Small intestine (tissue), 16 donors: ENCODE measurements around the gene EFCAB11. TPM values are rescaled to one million over a fixed set of nuclear protein-coding genes. Genes with fewer than 3 reads are reported as not detected.

Experiments
- DNase-seq, 2 donors: peaks; one replicate each; pipeline versions ENCODE4 v3.0.0 to v3.0.0-alpha.2; 2013
- FAIRE-seq: peaks from 2 replicates; lab custom pipeline; 2012; peaks lifted over from hg19 to GRCh38; lab: Jason Lieb, UNC
- H3K27ac ChIP-seq, 3 donors: one replicate each; pipeline ENCODE4 v1.5.1; 2013; ENCODE audit warnings: low read length in 2 of 3, mild to moderate bottlenecking in 2 of 3, control low read depth in 1 of 3, inconsistent platforms in 1 of 3, low read depth in 1 of 3, moderate library complexity in 1 of 3
- H3K27me3 ChIP-seq, 3 donors: one replicate each; pipeline ENCODE4 v1.6.1; 2013; ENCODE audit warnings: low read length in 3 of 3, inconsistent platforms in 1 of 3; ENCODE audit not compliant: control insufficient read depth in 3 of 3, insufficient read depth in 3 of 3
- H3K36me3 ChIP-seq, 3 donors: one replicate each; pipeline ENCODE4 v1.6.1; 2013; ENCODE audit warnings: low read length in 3 of 3, inconsistent platforms in 1 of 3, low read depth in 1 of 3, mild to moderate bottlenecking in 1 of 3, moderate library complexity in 1 of 3; ENCODE audit not compliant: control insufficient read depth in 3 of 3, insufficient read depth in 2 of 3
- H3K4me1 ChIP-seq, 3 donors: one replicate each; pipeline ENCODE4 v1.6.1; 2013; ENCODE audit warnings: low read length in 2 of 3, inconsistent platforms in 1 of 3, low read depth in 1 of 3, mild to moderate bottlenecking in 1 of 3, moderate library complexity in 1 of 3; ENCODE audit not compliant: control insufficient read depth in 3 of 3, insufficient read depth in 2 of 3
- H3K4me3 ChIP-seq, 3 donors: one replicate each; pipeline ENCODE4 v1.5.1; 2013; ENCODE audit warnings: low read length in 3 of 3, control low read depth in 1 of 3, inconsistent platforms in 1 of 3, low read depth in 1 of 3, mild to moderate bottlenecking in 1 of 3, moderate library complexity in 1 of 3
- H3K9me3 ChIP-seq, 2 donors: one replicate each; pipeline ENCODE4 v1.6.1; 2013; ENCODE audit warnings: low read depth in 1 of 2, low read length in 1 of 2; ENCODE audit not compliant: control insufficient read depth in 2 of 2, insufficient read depth in 1 of 2
- WGBS, 3 donors: extraction: QIAGEN DNeasy Blood & Tissue Kit; methylation state at CpG; one replicate each; pipeline ENCODE4 v1.1.7; 2013; 5-methylcytosine and 5-hydroxymethylcytosine counted together
- long read RNA-seq, 10 donors: transcript quantifications; one replicate each; lab custom pipeline, GENCODE V29; 2026
- polyA plus RNA-seq, 4 donors: library from polyadenylated mRNA; stranded (reverse) in 3 of 4; unstranded in 1 of 4; fragments of 200-250 nt in 3 of 4; fragments of 120-200 nt in 1 of 4; gene quantifications; one replicate each; pipeline versions ENCODE4 v1.2.1 to v1.2.3, GENCODE V29; 2013
- donor health status: healthy with polysubstance abuse.
- donor health status: control.
- donor health status: control.
- donor health status: Bipolar disorder and iron deficiency.
- donor health status: healthy.

Gene EFCAB11
- polyA plus RNA-seq, result 10 to 100 TPM in 2 of 4 donors, 1 to 10 TPM in 2; 3.8 to 15.4 (median 7.8) TPM
- long read RNA-seq, donor 1, result 0 reads
- long read RNA-seq, donor 2, result 0 reads
- long read RNA-seq, donor 3, transcript EFCAB11-201 (6 exons, 3,095 nt), result major isoform, 6 of 6 reads
- long read RNA-seq, donor 3, partial matches to known transcripts, result 0 of 6 reads
- long read RNA-seq, donor 3, other reads (novel, unspliced or antisense), result 0 of 6 reads
- long read RNA-seq, donor 4, partial matches to known transcripts, result 0 of 1 reads
- long read RNA-seq, donor 4, other reads (novel, unspliced or antisense), result 0 of 1 reads
- long read RNA-seq, donor 5, partial matches to known transcripts, result 0 of 1 reads
- long read RNA-seq, donor 5, other reads (novel, unspliced or antisense), result 0 of 1 reads
- long read RNA-seq, donor 6, partial matches to known transcripts, result 0 of 6 reads
- long read RNA-seq, donor 6, other reads (novel, unspliced or antisense), result 0 of 6 reads
- long read RNA-seq, donor 7, result 0 reads
- long read RNA-seq, donor 8, partial matches to known transcripts, result 0 of 1 reads
- long read RNA-seq, donor 8, other reads (novel, unspliced or antisense), result 0 of 1 reads
- long read RNA-seq, donor 9, partial matches to known transcripts, result 0 of 1 reads
- long read RNA-seq, donor 9, other reads (novel, unspliced or antisense), result 0 of 1 reads
- long read RNA-seq, donor 10, transcript EFCAB11-201 (6 exons, 3,095 nt), result major isoform, 6 of 7 reads
- long read RNA-seq, donor 10, partial matches to known transcripts, result 0 of 7 reads
- long read RNA-seq, donor 10, other reads (novel, unspliced or antisense), result 0 of 7 reads

- FAIRE-seq (peak; percentile 61), DNase-seq (peak; percentile 98 to 99)
- Histone ChIP-seq H3K36me3 (peaks cover 0 to 15% (median 0%) of the 10 kb centered on the region in 3 donors), H3K4me3 (peak within 1 kb of the TSS; percentile 57 to 94 (median 92)), H3K27ac (peak within 1 kb of the TSS; percentile 71 to 93 (median 92)), H3K4me1 (peaks cover 3 to 13% (median 6%) of the 10 kb centered on the region in 3 donors), H3K9me3 (peaks cover 0 to 8% of the 10 kb centered on the region in 2 donors), H3K27me3 (no peaks in the 10 kb centered on the region)
- 1 to 3% (median 2%) methylated on average over 43 to 44 of the region's 44 CpGs for WGBS, 3 donors
These were observed at the start of gene EFCAB11 for GRCh38 chr14:89954070-89955021. EFCAB11 (minus strand) TSS chr14:89954730; CDS start chr14:89954660, 70 bp downstream.

- WGBS, 3 donors, result 83 to 86% (median 83%) methylated on average over 6 of the region's 6 CpGs
- Histone ChIP-seq H3K27ac (no peak overlapping the region), H3K36me3 (peaks cover 1 to 8% (median 2%) of the 10 kb centered on the region in 3 donors), H3K27me3 (no peaks in the 10 kb centered on the region), H3K4me3 (no peak overlapping the region), H3K4me1 (no peaks in the 10 kb centered on the region), H3K9me3 (no peaks in the 10 kb centered on the region)
- FAIRE-seq (no peak), DNase-seq (no peak)
These were observed 49.2 kb upstream of the EFCAB11 start for GRCh38 chr14:90003526-90004307.

- DNase-seq, result no peak
- no peak for FAIRE-seq
- Histone ChIP-seq H3K9me3 (no peaks in the 10 kb centered on the region), H3K27me3 (no peaks in the 10 kb centered on the region), H3K4me3 (no peak overlapping the region), H3K36me3 (peaks cover 4 to 14% (median 5%) of the 10 kb centered on the region in 3 donors), H3K4me1 (no peaks in the 10 kb centered on the region), H3K27ac (no peak overlapping the region)
- 96 to 99% (median 96%) methylated on average over 2 of the region's 2 CpGs for WGBS, 3 donors
These were observed 46.4 kb upstream of the EFCAB11 start for GRCh38 chr14:90000935-90001334.

GRCh38 chr14:89996963-89997362 lies 42.4 kb upstream of the EFCAB11 start:
- no peak for FAIRE-seq
- Histone ChIP-seq H3K36me3 (peaks cover 6 to 20% (median 8%) of the 10 kb centered on the region in 3 donors), H3K4me3 (no peak overlapping the region)

GRCh38 chr14:89992273-89992672 lies 37.7 kb upstream of the EFCAB11 start:
- H3K4me3 ChIP-seq, result no peak overlapping the region
- no peak for FAIRE-seq
- no peak overlapping the region for H3K27ac ChIP-seq
- no peak for DNase-seq
- 88 to 98% (median 97%) methylated on average over 3 of the region's 3 CpGs for whole genome bisulfite sequencing, 3 donors
- H3K27me3 ChIP-seq, result no peaks in the 10 kb centered on the region
- no peaks in the 10 kb centered on the region for H3K4me1 ChIP-seq
- H3K36me3 ChIP-seq, result peaks cover 4 to 25% (median 8%) of the 10 kb centered on the region in 3 donors
- H3K9me3 ChIP-seq, result peaks cover 0 to 3% of the 10 kb centered on the region in 2 donors

More at GRCh38 chr14:89996963-89997362, 42.4 kb upstream of the EFCAB11 start:
- Histone ChIP-seq H3K9me3 (peaks cover 0 to 3% of the 10 kb centered on the region in 2 donors), H3K4me1 (no peaks in the 10 kb centered on the region), H3K27ac (no peak overlapping the region), H3K27me3 (no peaks in the 10 kb centered on the region)
- WGBS, 3 donors, result 85 to 100% (median 86%) methylated on average over 1 of the region's 1 CpG
- DNase-seq, result no peak

- peaks cover 4 to 20% (median 8%) of the 10 kb centered on the region in 3 donors for H3K36me3 ChIP-seq
- H3K27me3 ChIP-seq, result no peaks in the 10 kb centered on the region
- peaks cover 0 to 3% of the 10 kb centered on the region in 2 donors for H3K9me3 ChIP-seq
- no peaks in the 10 kb centered on the region for H3K4me1 ChIP-seq
- FAIRE-seq (no peak), DNase-seq (no peak)
- H3K4me3 ChIP-seq, result no peak overlapping the region
- WGBS, 3 donors, result 44 to 67% (median 49%) methylated on average over 2 of the region's 2 CpGs
- H3K27ac ChIP-seq, result no peak overlapping the region
These were observed 36.2 kb upstream of the EFCAB11 start for GRCh38 chr14:89990623-89991275.

GRCh38 chr14:89990218-89990617 lies 35.7 kb upstream of the EFCAB11 start:
- peaks cover 0 to 3% of the 10 kb centered on the region in 2 donors for H3K9me3 ChIP-seq
- no peaks in the 10 kb centered on the region for H3K4me1 ChIP-seq
- no peak overlapping the region for H3K4me3 ChIP-seq
- H3K36me3 ChIP-seq, result peaks cover 4 to 23% (median 8%) of the 10 kb centered on the region in 3 donors
- no peak for DNase-seq
- H3K27me3 ChIP-seq, result no peaks in the 10 kb centered on the region
- 96 to 99% (median 99%) methylated on average over 5 of the region's 5 CpGs for WGBS, 3 donors
- no peak for FAIRE-seq
- H3K27ac ChIP-seq, result no peak overlapping the region
